Left forelimb (tissue), 1 donor: ENCODE results near the gene RNF215.
A peak's percentile ranks its signal among the peaks of the same experiment; 100 is the strongest.

Source experiments
- DNase-seq: peaks from one replicate; pipeline ENCODE4 v3.0.0-alpha.2; 2018; ENCODE audit warnings: low spot score

The RNF215 gene

DNA sequence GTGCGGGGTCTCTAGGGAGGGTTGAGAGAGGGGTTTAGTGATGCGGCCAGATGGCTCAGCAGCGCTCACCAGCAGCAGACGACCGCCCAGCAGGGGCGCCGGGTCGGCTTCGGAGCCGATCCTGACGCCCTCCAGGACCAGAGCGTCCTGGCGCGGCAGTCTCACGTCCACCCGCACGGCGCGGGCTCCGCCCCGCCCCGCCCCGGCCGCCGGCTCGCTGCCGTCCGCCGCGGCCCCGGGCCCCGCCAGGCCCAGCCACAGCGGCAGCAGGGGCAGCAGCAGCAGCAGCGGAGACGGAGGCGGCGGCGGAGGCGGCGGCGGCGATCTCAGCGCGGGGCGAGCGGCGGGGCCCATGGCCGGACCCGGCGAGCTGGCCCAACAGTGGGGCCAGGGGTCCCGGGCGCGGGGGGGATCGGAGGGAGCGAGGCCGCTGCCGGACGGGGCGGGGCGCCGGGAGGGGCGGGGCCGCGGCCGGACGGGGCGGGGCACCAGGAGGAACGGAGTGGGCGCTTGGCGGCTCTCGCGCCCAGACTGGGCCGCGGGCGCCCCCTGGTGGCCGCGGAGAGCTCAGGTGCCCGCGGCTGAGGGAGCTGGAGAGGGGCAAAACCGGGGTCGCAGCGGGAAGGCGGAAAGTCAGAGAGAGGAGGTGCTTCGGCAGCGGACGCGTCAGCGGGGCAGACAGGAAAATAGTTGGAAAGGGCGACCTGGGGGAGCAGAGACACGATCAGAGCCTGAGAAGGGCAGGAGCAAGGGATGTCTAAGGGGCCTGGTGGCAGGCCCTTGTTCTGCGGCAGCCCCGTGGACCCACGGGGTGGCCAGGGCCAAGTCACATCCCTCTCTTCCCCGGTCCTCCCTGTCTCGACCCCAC, at the start of gene RNF215:
TSS of gene RNF215 (minus strand) at position 452 of the 868 bp plus-strand sequence. CDS start at position 354, 98 bp downstream.
- DNase-seq = peak; percentile 93

DNA sequence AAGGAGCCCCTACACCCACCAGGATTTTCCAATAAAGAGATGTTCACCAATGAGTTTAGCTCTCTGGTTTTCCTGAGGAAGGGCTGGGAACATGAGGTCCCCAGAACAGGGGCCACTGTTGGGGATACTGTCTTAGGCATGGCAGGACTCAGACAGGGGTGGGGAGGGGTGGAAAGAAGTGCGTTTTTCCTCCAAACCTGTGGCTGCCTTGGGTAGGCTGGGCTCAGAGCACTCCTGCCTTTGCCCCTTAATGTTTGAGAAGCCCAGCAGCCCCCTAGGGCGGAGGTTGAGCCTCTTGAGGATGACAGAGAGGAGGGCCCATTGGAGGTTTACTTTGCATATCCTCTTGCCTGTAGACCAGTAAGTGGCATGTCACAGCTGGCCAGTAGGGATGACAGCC, 49.0 kb upstream of the RNF215 start:
- DNase-seq = no peak

DNA sequence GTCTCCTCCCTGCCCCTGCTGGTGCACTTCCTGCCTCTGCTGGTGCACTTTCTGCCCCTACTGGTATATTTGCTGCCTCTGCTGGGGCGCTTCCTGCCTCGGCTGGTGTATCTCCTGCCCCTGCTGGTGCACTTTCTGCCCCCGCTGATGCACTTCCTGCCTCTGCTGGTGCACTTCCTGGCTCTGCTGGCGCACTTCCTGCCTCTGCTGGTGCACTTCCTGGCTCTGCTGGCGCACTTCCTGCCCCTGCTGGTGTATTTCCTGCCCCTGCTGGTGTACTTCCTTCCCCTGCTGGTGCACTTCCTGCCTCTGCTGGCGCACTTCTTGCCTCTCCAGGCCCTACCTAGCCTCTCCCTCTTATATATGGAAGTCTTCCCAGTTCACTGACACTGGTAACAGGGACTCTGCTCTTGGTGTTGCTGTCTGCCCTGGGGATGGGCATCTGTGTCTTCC, 48.5 kb upstream of the RNF215 start:
- no peak for DNase-seq

DNA sequence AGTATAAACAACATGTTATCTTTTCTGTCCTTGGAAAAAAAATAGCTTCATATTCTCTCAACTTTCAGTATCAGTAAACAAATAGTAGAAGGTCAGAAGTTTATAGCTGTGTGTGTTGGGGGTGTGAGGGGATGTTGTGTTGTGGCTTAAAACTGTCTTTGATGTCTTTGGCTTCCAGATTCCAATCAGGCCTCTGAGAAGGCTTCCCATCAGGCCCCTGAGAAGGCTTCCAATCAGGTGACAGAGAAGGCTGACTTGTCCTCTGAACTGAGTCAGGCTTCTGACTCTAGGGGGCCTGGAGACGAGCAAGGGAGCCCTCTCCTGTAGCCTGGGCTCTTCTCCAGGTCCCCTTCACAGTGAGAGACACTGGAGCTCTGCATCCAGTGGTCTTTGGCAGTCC, 47.6 kb upstream of the RNF215 start:
- DNase-seq = no peak

DNA sequence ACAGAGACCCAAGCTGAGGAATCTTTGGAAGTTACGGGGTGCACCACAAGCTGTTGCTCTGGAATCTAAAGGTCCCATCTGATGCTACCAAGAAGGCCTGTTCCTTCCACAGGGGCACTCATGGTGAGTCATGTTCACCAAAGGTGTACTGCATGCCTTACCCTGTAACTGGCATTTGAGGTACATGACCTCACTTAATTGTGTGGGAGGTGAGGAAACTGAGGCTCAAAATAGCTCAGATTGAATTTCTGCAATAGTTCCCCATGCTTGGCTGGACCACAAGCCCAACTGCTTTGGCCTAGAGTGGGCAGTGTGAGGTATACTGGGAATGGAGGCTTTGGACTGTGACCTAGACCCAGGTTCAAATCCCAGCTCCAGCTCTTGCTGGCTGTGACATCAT, 46.6 kb upstream of the RNF215 start:
- no peak for DNase-seq

DNA sequence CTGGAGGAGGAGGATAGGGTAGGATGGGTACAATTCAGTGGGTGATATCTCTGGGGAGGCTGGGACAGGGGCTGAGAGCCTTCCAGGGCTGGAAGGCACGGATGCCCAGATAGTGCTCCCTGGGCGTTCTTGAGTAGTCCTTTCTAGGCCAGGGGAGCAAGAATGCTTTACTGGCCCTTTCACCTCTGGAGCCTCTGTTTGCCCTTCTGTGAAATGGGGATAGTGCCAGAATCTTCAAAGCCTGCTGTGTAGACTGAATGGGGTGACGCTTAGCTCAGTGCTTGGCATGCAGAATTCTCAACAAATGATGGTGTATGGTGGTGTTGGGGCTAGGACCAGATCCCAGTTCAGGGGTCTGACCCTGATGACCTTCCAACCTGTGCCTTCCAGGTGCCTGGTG, 46.0 kb upstream of the RNF215 start:
- DNase-seq = no peak

DNA sequence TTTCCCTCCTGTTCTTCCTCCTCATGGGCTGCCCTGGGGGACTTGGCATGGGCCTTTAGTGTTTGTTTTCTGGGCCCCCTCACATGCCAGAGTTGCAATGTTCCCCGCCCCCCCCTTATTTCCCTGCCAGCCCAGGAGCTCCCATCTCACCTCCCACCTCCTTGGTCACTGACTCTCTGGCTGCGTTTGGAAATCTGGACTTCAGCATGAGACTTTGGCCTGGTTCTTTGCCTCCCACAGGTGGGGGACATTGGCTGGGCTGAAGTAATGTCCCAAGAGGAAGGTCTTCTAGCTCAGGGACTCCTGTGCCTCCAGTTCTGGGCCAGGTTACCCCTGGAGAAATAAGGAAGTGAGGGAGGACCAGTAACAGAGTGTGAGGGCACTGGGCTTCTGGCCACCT, 45.3 kb upstream of the RNF215 start:
- no peak for DNase-seq

DNA sequence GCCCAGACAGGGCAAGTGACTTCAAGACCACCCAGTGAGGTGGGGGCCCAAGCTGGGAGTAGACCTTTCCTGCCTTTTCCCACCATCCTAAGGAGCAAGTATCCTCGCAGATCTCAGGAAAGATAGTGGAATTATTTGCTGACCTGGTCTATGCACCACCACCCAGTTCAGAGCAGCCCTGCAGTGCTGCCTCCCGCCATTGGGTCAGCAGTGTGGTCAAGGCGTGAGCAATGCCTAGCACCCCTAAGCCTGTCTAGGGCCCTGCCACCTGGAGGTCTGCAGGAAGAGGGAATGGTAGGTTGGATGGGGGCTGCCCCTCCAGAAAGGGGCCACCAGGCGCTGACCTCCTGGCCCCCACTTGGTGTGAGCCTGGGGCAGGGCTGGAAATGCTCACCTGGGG, 44.9 kb upstream of the RNF215 start:
- no peak for DNase-seq

DNA sequence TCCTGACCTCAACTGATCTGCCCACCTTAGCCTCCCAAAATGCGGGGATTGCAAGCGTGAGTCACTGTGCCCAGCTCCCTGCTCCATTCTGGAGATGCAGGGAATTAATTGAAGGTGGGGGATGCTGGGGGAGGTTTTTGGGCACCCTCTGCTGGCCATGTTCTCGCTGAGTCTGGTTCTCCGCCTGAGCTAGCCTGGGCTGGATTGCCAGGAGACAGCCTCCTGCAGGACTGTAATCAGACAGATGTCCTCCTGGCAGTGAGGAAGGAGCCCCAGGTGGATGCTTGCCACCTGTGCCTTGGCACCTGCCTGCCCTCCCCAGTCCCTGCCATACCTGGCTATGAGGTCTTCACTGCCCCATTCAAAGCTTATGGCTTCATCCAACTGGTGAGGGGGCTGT, 43.7 kb upstream of the RNF215 start:
- no peak for DNase-seq

DNA sequence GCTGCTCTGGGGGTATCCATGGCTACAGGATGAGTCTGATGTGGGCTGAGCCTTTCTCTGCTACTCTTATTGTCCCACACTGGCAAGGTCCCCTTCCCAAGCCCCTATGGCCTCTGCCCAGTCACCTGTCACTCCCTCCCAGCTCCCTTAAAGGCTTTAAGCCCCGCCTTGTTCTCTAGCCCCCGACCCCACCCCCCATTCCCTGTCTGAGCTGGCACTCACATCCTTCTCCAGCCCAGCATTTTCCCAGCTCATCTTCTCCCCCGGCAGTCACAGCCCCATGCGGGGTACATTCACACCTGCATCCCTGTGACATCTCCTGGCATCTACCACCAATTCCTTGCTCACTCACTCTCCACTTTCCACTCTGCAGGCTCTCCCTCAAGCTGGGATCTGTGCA, 42.7 kb upstream of the RNF215 start:
- no peak for DNase-seq

DNA sequence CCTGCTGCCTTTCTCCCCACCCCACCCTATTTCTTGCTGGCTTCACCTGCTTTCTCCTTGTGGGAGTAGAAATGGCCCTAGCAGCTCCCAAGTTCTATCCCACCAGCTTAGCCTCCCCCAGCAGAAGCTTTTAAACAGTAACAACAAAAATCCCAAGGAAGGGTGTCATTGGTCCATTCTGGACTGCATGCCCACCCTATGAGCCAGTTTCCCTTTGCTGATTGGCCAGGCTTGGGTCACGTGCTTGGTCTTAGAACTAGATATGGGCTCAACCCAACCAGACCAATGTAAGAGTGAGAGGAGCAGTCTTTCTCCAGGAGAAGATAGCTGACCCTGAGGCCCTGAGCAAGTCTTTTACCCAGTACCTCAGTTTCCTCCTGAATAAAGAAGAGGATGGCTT, 40.7 kb upstream of the RNF215 start:
- DNase-seq = no peak

DNA sequence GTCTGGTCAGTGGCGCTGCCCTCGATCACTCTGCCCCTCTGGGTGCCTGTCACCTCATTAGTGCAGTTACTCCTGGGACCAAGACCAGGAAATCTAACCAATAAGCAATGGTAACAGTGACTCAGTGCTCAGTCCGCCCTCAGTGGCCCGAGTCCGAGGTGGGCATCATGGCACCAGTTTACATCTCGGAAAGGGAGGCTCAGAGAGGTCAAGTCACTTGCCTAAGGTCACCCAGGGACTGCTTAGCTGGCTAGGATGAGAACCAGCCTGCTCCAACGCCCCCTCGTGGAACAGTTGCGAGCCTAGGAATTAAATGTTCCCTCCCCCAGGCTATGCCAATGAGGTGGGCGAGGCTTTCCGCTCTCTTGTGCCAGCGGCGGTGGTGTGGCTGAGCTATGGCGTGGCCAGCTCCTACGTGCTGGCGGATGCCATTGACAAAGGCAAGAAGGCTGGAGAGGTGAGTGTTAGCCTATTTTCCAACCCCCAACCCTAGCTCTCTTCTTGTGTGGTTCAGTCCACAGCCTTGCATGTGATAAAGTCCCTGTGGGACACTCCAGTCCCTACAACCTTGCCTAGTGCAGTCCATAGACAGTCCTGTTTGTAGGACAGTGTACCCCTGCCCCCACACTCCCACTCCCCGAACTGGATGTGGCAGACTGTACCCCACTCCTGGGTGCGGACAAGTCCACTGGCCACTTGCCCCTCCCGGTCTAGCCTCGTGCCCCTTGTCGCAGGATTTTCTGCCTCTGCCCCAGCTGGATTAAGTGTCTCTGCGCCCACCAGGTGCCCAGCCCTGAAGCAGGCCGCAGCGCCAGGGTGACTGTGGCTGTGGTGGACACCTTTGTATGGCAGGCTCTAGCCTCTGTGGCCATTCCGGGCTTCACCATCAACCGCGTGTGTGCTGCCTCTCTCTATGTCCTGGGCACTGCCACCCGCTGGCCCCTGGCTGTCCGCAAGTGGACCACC, 39.5 kb upstream of the RNF215 start:
- peak; percentile 75 for DNase-seq

DNA sequence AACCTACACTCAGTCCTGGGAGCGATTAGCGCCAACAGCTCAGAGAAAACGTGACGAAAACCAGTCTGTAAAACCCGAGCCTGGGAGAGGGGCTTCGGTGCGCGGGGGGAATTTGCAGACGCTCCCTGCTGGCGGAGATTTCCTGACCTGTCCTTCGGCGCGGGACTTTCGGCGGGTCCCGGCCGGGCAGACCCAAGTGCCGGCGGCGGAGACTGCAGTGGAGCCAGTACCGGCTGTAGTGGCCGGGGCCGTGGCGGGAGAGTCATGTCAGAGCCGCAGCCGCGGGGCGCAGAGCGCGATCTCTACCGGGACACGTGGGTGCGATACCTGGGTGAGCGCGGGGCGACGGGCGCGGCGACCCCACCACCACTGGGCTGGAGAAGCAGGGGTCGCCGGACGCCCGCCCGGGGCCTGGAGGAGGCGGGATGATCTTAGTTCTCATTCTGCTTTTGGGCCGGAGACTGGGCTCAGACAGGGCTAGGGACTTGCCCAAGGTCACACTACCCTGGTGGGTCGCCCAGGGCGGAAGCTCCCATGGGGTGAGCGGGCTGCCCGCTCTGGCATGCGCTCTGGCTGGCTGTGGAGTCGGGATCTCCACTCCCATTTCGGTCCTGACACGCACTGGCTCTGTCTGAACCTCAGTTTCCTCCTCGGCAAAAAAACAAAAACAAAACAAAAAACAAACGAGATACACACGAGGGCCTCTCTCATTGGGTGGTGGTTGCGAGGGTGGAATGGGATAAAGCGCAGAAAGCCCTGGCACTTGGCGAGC, 38.6 kb upstream of the RNF215 start, which contains the start of gene MTFP1:
TSS of gene MTFP1 (plus strand) at position 153 of the 772 bp plus-strand sequence. CDS start at position 265, 112 bp downstream.
- peak; percentile 85 for DNase-seq

DNA sequence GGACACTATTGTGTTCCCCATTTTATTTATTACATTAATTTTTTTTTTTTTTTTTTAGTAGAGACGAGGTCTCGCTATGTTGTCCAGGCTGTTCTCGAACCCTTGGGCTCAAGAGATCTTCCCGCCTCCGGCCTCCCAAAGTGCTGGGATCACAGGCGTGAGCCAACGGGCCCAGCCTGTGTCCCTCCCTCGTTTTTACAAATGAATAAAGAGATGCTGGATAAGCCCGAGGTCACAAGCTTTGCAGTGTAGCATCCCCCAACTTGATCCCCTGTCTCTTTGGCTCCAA, 38.1 kb upstream of the RNF215 start:
- no peak for DNase-seq

DNA sequence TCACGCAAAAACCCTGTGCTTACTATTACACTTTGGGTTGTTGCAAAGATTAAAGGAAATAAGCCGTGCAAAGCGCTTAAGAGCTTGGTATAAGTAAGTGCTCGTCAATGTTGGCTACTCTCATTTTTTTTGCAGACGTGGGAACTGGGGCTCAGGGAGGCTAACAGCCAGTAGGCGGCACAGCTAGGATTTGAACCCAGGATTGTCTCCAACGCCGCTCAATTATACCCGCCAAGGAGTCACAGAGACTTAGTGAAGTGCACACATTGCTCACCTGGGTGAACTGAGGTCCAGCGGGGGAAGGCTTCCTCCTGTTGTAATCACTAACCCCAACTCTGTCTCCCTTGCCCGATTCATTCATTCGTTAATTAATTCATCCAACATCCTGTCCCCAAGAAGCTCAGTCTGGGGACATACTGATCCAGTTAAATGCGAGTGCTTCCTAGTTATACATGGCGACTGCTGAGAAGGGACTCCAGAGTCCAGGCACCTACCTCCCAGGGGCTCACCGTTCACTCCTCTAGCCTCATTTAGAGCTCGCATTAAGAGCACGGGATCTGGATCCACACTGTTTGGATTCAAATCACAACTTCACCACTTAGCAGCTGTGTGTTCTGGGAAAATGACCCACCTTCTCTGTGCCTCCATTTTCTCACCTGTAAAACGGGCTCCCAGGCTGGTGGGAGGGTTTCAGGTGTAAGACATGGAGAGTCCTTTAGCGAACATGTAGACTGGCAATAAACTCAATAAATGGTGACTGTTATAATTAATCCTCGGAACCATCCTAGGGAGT, 37.5 kb upstream of the RNF215 start:
- DNase-seq = no peak

DNA sequence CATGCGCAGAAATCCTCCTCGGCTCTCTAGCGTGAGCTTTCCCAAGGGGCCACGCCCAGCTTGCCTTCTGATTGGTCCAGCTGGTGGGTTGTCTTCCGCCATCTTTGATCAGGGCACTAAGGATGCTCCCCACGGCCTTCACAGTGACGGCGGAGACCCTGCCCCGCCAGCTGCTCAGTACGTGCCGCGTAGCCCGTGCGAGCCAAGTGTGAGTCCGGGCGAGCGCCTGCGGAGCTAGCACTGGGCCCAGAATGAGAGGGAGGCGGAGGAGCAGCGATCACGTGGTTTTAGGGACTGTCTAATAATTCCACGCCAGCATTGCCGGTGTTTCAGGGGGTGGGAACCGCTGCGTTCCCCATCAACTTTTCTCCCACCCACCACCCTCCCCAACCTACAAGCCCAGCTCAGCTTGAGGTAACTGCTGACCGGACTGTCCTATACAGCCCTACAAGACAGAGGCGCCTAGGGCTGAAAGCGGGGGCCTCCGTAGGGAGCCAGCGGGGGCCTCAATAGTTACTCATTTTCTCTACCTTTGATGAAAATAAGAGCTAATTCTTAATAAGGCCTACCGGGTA, 36.8 kb upstream of the RNF215 start:
- DNase-seq = peak; percentile 99

DNA sequence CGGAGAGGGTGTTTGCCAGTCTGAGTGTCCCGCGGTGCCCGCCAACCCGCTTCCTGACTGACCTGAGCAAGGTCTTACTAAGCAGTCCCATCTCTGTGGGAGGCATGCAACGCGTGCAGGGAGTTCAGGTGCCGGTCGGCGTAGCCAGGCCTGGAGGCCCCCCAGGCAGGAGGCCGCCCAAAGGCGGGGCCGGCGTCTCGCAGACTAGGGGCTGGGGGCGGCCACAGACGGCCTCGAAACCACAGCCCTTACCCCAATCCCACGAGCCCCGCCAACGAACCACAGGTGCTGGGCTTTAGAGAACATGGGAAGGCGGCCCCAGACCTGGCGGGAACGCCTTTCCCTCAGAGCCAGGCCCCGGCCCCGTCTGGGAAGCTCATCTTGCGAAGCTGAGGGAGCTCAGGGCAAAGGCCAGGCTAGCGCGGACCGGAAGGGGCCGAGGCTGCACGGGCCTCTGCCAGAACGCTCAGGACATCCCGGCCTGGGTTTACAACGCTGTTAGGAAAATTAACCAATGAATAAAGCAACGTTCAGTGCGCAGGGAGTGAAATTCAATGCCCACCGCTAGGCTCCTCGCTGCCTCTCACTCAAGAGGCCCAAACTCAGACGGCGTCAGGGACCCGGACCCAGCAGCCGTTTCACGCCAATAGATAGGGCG, 36.2 kb upstream of the RNF215 start:
- DNase-seq = no peak

DNA sequence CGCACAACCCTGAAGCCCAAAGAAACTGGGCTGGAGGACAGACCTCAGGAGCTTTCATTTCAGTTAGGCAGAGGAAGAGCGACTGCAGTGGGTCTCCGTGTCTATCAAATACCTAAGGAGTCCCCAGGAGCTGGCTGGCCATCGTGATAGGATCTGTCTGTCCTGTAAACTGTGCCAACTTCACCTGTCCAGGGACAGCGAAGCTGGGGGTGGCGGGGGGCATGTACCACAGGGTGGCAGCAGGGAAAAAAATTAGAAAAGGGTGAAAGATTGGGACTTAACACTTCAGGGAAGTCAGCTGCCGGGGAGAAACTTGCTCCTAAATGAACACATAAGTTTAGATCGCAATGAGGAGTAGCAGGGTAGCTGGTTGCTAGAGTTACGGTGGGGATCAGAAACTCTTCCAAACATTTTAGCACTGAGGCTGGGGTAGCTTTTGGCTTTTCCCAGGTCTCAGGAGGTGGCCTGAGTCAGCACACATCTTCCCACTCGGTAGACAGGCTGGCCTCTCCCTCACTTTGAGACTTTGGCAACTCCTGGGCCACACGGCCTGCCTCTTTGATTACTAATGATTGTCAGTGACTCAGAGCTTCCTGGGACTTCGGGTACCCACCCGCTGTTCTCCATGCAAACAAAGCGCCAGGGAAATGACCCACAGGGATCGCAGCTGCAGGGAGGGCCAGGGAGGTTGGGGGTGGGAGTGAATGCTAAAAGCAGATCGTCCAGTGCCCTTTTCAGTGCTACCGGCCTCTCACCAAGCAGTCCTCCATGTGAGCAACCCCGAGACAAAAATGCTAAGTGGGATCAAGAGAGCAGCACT, 35.5 kb upstream of the RNF215 start:
- DNase-seq = no peak

DNA sequence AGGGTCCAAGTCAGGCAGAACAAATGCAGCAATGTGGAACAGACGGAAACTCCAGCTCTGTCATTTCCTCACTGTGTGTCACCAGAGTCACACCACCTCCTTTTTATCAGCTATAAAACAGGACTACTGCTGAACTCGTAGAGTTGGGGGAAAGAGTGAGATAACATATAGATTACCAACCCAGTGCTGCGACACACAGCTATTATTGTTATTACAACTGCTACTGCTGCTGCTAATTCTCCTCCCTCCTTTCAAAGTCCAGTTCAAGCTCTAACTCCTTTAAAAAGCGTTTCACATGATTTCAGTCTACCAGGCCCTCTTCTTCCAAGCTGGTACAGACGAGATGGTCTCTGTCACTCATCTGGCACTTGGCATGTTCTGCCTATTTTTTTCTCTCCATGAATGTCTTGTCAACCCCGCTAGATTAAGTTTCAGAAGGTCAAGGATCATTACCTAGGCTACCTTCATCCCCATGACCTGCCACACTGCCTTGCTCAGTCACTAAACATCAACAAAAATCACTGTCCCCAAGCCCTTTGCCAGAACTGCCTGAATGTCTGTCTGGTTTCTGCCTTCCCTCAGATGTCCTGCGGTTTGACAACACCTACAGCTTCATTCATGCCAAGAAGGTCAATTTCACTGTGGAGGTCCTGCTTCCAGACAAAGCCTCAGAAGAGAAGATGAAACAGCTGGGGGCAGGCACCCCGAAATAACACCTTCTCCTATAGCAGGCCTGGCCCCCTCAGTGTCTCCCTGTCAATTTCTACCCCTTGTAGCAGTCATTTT, 34.7 kb upstream of the RNF215 start:
- no peak for DNase-seq
